ENCODE measurements around the gene FNDC3B. TPM values are rescaled to one million over a fixed set of nuclear protein-coding genes. Genes with fewer than 3 reads are reported as not detected.

The FNDC3B gene
- total and polyA plus RNA-seq, 2 donors = 11.0 to 11.9 TPM

- no peak for DNase-seq (ENCODE audit: low read depth in 6 of 9, low spot score in 9 of 9)
- Histone ChIP-seq H3K27me3 (ENCODE audit: control insufficient read depth in 2 of 2, insufficient read depth in 1 of 2, low read length in 1 of 2) (no peaks in the 10 kb centered on the region), H3K4me3 (ENCODE audit: low read length in 2 of 2) (no peak overlapping the region), H3K4me1 (ENCODE audit: control insufficient read depth in 2 of 2, insufficient read depth in 2 of 2, low read length in 2 of 2) (peaks cover 0 to 2% of the 10 kb centered on the region in 2 donors), H3K9me3 (ENCODE audit: control insufficient read depth in 2 of 2, insufficient read depth in 1 of 2, low read length in 1 of 2) (no peaks in the 10 kb centered on the region), H3K27ac (ENCODE audit: low read depth in 1 of 2, low read length in 1 of 2) (no peak overlapping the region), H3K36me3 (ENCODE audit: control insufficient read depth in 2 of 2, insufficient read depth in 2 of 2, low read length in 1 of 2) (no peaks in the 10 kb centered on the region)
- WGBS = 93% methylated on average over 3 of the region's 3 CpGs
Observed at GRCh38 chr3:172057624-172058327, 18.4 kb downstream of the FNDC3B start.

- H3K9me3 ChIP-seq (ENCODE audit: control insufficient read depth in 2 of 2, insufficient read depth in 1 of 2, low read length in 1 of 2) = no peaks in the 10 kb centered on the region
- no peaks in the 10 kb centered on the region for H3K27me3 ChIP-seq (ENCODE audit: control insufficient read depth in 2 of 2, insufficient read depth in 1 of 2, low read length in 1 of 2)
- peaks cover 0 to 2% of the 10 kb centered on the region in 2 donors for H3K4me1 ChIP-seq (ENCODE audit: control insufficient read depth in 2 of 2, insufficient read depth in 2 of 2, low read length in 2 of 2)
- no peak overlapping the region for H3K27ac ChIP-seq (ENCODE audit: low read depth in 1 of 2, low read length in 1 of 2)
- no peaks in the 10 kb centered on the region for H3K36me3 ChIP-seq (ENCODE audit: control insufficient read depth in 2 of 2, insufficient read depth in 2 of 2, low read length in 1 of 2)
- 99% methylated on average over 3 of the region's 3 CpGs for WGBS
- DNase-seq (ENCODE audit: low read depth in 6 of 9, low spot score in 9 of 9) = no peak
- no peak overlapping the region for H3K4me3 ChIP-seq (ENCODE audit: low read length in 2 of 2)
Observed at GRCh38 chr3:172059532-172059931, 20.2 kb downstream of the FNDC3B start.

GRCh38 chr3:172060234-172060633 lies 20.9 kb downstream of the FNDC3B start:
- no peak overlapping the region for H3K4me3 ChIP-seq (ENCODE audit: low read length in 2 of 2)
- no peak for DNase-seq (ENCODE audit: low read depth in 6 of 9, low spot score in 9 of 9)
- no peaks in the 10 kb centered on the region for H3K27me3 ChIP-seq (ENCODE audit: control insufficient read depth in 2 of 2, insufficient read depth in 1 of 2, low read length in 1 of 2)
- no peaks in the 10 kb centered on the region for H3K36me3 ChIP-seq (ENCODE audit: control insufficient read depth in 2 of 2, insufficient read depth in 2 of 2, low read length in 1 of 2)
- H3K9me3 ChIP-seq (ENCODE audit: control insufficient read depth in 2 of 2, insufficient read depth in 1 of 2, low read length in 1 of 2) = no peaks in the 10 kb centered on the region
- H3K27ac ChIP-seq (ENCODE audit: low read depth in 1 of 2, low read length in 1 of 2) = no peak overlapping the region
- 98% methylated on average over 1 of the region's 1 CpG for WGBS
- H3K4me1 ChIP-seq (ENCODE audit: control insufficient read depth in 2 of 2, insufficient read depth in 2 of 2, low read length in 2 of 2) = peaks cover 0 to 2% of the 10 kb centered on the region in 2 donors

DNA sequence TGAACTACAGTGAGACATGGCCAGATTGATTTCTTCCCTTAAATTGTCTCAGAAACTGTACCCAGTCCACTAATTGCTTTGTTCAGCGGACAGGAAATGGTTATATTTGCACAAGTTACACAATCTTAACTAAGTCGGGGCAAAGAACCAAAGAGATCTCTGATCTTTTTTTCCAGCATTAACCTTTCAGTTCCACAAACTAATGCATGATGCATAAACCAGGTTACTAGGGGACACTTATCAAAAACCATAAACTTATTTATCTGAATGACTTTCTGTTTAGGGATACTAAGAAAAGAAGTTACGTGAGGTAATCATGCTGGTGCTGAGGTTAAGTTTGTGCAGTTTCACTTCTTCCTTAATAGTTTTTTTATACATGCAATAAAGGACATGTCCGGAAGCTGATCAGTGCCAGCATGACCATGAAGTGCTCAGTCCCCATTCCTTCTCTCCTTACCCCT lies 22.4 kb downstream of the FNDC3B start:
- WGBS = 42% methylated on average over 4 of the region's 4 CpGs
- H3K27me3 ChIP-seq (ENCODE audit: control insufficient read depth in 2 of 2, insufficient read depth in 1 of 2, low read length in 1 of 2) = peaks cover 0 to 2% of the 10 kb centered on the region in 2 donors
- H3K4me1 ChIP-seq (ENCODE audit: control insufficient read depth in 2 of 2, insufficient read depth in 2 of 2, low read length in 2 of 2) = peaks cover 0 to 2% of the 10 kb centered on the region in 2 donors
- H3K27ac ChIP-seq (ENCODE audit: low read depth in 1 of 2, low read length in 1 of 2) = no peak overlapping the region
- no peaks in the 10 kb centered on the region for H3K9me3 ChIP-seq (ENCODE audit: control insufficient read depth in 2 of 2, insufficient read depth in 1 of 2, low read length in 1 of 2)
- H3K36me3 ChIP-seq (ENCODE audit: control insufficient read depth in 2 of 2, insufficient read depth in 2 of 2, low read length in 1 of 2) = no peaks in the 10 kb centered on the region
- no peak overlapping the region for H3K4me3 ChIP-seq (ENCODE audit: low read length in 2 of 2)
- no peak for DNase-seq (ENCODE audit: low read depth in 6 of 9, low spot score in 9 of 9)

- H3K4me1 ChIP-seq (ENCODE audit: control insufficient read depth in 2 of 2, insufficient read depth in 2 of 2, low read length in 2 of 2) = peaks cover 0 to 4% of the 10 kb centered on the region in 2 donors
- no peak overlapping the region for H3K4me3 ChIP-seq (ENCODE audit: low read length in 2 of 2)
- H3K9me3 ChIP-seq (ENCODE audit: control insufficient read depth in 2 of 2, insufficient read depth in 1 of 2, low read length in 1 of 2) = no peaks in the 10 kb centered on the region
- H3K27ac ChIP-seq (ENCODE audit: low read depth in 1 of 2, low read length in 1 of 2) = no peak overlapping the region
- H3K27me3 ChIP-seq (ENCODE audit: control insufficient read depth in 2 of 2, insufficient read depth in 1 of 2, low read length in 1 of 2) = peaks cover 0 to 2% of the 10 kb centered on the region in 2 donors
- no peaks in the 10 kb centered on the region for H3K36me3 ChIP-seq (ENCODE audit: control insufficient read depth in 2 of 2, insufficient read depth in 2 of 2, low read length in 1 of 2)
- DNase-seq (ENCODE audit: low read depth in 6 of 9, low spot score in 9 of 9) = no peak
- WGBS = 97% methylated on average over 3 of the region's 3 CpGs
Observed at GRCh38 chr3:172062761-172063160, 23.4 kb downstream of the FNDC3B start.

GRCh38 chr3:172063456-172064432 lies 24.4 kb downstream of the FNDC3B start:
- 85% methylated on average over 7 of the region's 7 CpGs for WGBS
- Histone ChIP-seq H3K36me3 (ENCODE audit: control insufficient read depth in 2 of 2, insufficient read depth in 2 of 2, low read length in 1 of 2) (no peaks in the 10 kb centered on the region), H3K4me1 (ENCODE audit: control insufficient read depth in 2 of 2, insufficient read depth in 2 of 2, low read length in 2 of 2) (peaks cover 0 to 5% of the 10 kb centered on the region in 2 donors), H3K9me3 (ENCODE audit: control insufficient read depth in 2 of 2, insufficient read depth in 1 of 2, low read length in 1 of 2) (no peaks in the 10 kb centered on the region), H3K27me3 (ENCODE audit: control insufficient read depth in 2 of 2, insufficient read depth in 1 of 2, low read length in 1 of 2) (peaks cover 0 to 2% of the 10 kb centered on the region in 2 donors), H3K27ac (ENCODE audit: low read depth in 1 of 2, low read length in 1 of 2) (no peak overlapping the region), H3K4me3 (ENCODE audit: low read length in 2 of 2) (no peak overlapping the region)
- no peak for DNase-seq (ENCODE audit: low read depth in 6 of 9, low spot score in 9 of 9)

GRCh38 chr3:172065527-172065926 lies 26.1 kb downstream of the FNDC3B start:
- WGBS = 69% methylated on average over 1 of the region's 1 CpG
- Histone ChIP-seq H3K27me3 (ENCODE audit: control insufficient read depth in 2 of 2, insufficient read depth in 1 of 2, low read length in 1 of 2) (peaks cover 0 to 2% of the 10 kb centered on the region in 2 donors), H3K36me3 (ENCODE audit: control insufficient read depth in 2 of 2, insufficient read depth in 2 of 2, low read length in 1 of 2) (no peaks in the 10 kb centered on the region), H3K27ac (ENCODE audit: low read depth in 1 of 2, low read length in 1 of 2) (no peak overlapping the region), H3K4me1 (ENCODE audit: control insufficient read depth in 2 of 2, insufficient read depth in 2 of 2, low read length in 2 of 2) (peaks cover 0 to 5% of the 10 kb centered on the region in 2 donors), H3K4me3 (ENCODE audit: low read length in 2 of 2) (no peak overlapping the region), H3K9me3 (ENCODE audit: control insufficient read depth in 2 of 2, insufficient read depth in 1 of 2, low read length in 1 of 2) (no peaks in the 10 kb centered on the region)
- DNase-seq (ENCODE audit: low read depth in 6 of 9, low spot score in 9 of 9) = no peak

GRCh38 chr3:172065967-172066762 lies 26.8 kb downstream of the FNDC3B start:
- no peaks in the 10 kb centered on the region for H3K36me3 ChIP-seq (ENCODE audit: control insufficient read depth in 2 of 2, insufficient read depth in 2 of 2, low read length in 1 of 2)
- 83% methylated on average over 7 of the region's 7 CpGs for WGBS
- no peaks in the 10 kb centered on the region for H3K9me3 ChIP-seq (ENCODE audit: control insufficient read depth in 2 of 2, insufficient read depth in 1 of 2, low read length in 1 of 2)
- no peak for DNase-seq (ENCODE audit: low read depth in 6 of 9, low spot score in 9 of 9)
- H3K4me3 ChIP-seq (ENCODE audit: low read length in 2 of 2) = no peak overlapping the region
- peaks cover 0 to 5% of the 10 kb centered on the region in 2 donors for H3K4me1 ChIP-seq (ENCODE audit: control insufficient read depth in 2 of 2, insufficient read depth in 2 of 2, low read length in 2 of 2)
- H3K27ac ChIP-seq (ENCODE audit: low read depth in 1 of 2, low read length in 1 of 2) = no peak overlapping the region
- H3K27me3 ChIP-seq (ENCODE audit: control insufficient read depth in 2 of 2, insufficient read depth in 1 of 2, low read length in 1 of 2) = peaks cover 0 to 2% of the 10 kb centered on the region in 2 donors

All from thymus (tissue), 11 donors.